HepG2 (cell line): ENCODE results near the gene KCTD15. TPM values are rescaled to one million over a fixed set of nuclear protein-coding genes. Genes with fewer than 3 reads are reported as not detected.

ENCODE experiments used
- ARHGAP35 ChIP-seq: sonication (generic); formaldehyde crosslinking; IDR thresholded peaks from 2 replicates; pipeline ENCODE4 v1.9.0; 2022; ENCODE audit warnings: mild to moderate bottlenecking, inconsistent platforms, moderate library complexity, missing genetic modification reagents, borderline replicate concordance
- ARNT2 ChIP-seq: sonication (generic); formaldehyde crosslinking; IDR thresholded peaks from 2 replicates; pipeline ENCODE4 v1.8.0; 2022; ENCODE audit warnings: mild to moderate bottlenecking, low read depth, missing genetic modification reagents, moderate library complexity
- CEBPG ChIP-seq: IDR thresholded peaks from 2 replicates; pipeline ENCODE4 v1.6.1; 2016
- CHCHD3 ChIP-seq: sonication (generic); formaldehyde crosslinking; IDR thresholded peaks from 2 replicates; pipeline ENCODE4 v1.8.0; 2022; ENCODE audit warnings: mild to moderate bottlenecking, missing genetic modification reagents, moderate library complexity
- ESRRA ChIP-seq: sonication (generic); formaldehyde crosslinking; IDR thresholded peaks from 2 replicates; pipeline ENCODE4 v1.5.1; 2020; ENCODE audit warnings: mild to moderate bottlenecking, low read depth, missing genetic modification reagents
- HDAC1 ChIP-seq: sonication (generic); formaldehyde crosslinking; IDR thresholded peaks from 2 replicates; pipeline ENCODE4 v1.5.1; 2020; ENCODE audit warnings: mild to moderate bottlenecking, missing genetic modification reagents
- HNF4A ChIP-seq: sonication (generic); formaldehyde crosslinking; IDR thresholded peaks from 2 replicates; pipeline ENCODE4 v1.4.0; 2020; ENCODE audit warnings: missing genetic modification reagents
- HNRNPL ChIP-seq: fragments of 200-400 bp; formaldehyde crosslinking; IDR thresholded peaks from 2 replicates; pipeline ENCODE4 v1.6.1; 2017; ENCODE audit warnings: mild to moderate bottlenecking, low read depth, low read length
- ISX ChIP-seq: sonication (generic); formaldehyde crosslinking; conservative IDR thresholded peaks from 2 replicates; pipeline ENCODE4 v1.5.0; 2020; ENCODE audit warnings: missing genetic modification reagents
- JUND ChIP-seq: sonication (generic); formaldehyde crosslinking; IDR thresholded peaks from 2 replicates; pipeline ENCODE4 v1.8.0; 2022; ENCODE audit warnings: mild to moderate bottlenecking, missing genetic modification reagents
- KMT2B ChIP-seq: IDR thresholded peaks from 2 replicates; pipeline ENCODE4 v1.6.1; 2016; ENCODE audit warnings: missing genetic modification reagents, missing compliant biosample characterization
- MIER3 ChIP-seq: IDR thresholded peaks from 2 replicates; pipeline ENCODE4 v1.6.1; 2016; ENCODE audit warnings: missing compliant biosample characterization, borderline replicate concordance
- MIXL1 ChIP-seq: IDR thresholded peaks from 2 replicates; pipeline ENCODE4 v1.6.1; 2016
- MLLT10 ChIP-seq: sonication (generic); formaldehyde crosslinking; IDR thresholded peaks from 2 replicates; pipeline ENCODE4 v1.4.0; 2020; ENCODE audit warnings: missing genetic modification reagents
- NCOR1 ChIP-seq: fragments of 200-600 bp; sonication (generic); IDR thresholded peaks from 2 replicates; pipeline ENCODE4 v1.7.0; 2017; ENCODE audit warnings: antibody characterized with exemption, low read length, borderline replicate concordance
- PHF21A ChIP-seq: sonication (generic); formaldehyde crosslinking; IDR thresholded peaks from 2 replicates; pipeline ENCODE4 v1.5.0; 2020; ENCODE audit warnings: mild to moderate bottlenecking, missing genetic modification reagents
- RFX3 ChIP-seq: IDR thresholded peaks from 2 replicates; pipeline ENCODE4 v1.6.1; 2016; ENCODE audit warnings: missing biosample characterization, missing genetic modification reagents
- SP1 ChIP-seq, 2 experiments: fragments of 450-650 bp in 1 of 2; sonication (generic) in 1 of 2; formaldehyde crosslinking in 1 of 2; IDR thresholded peaks; 2 replicates each; pipeline versions ENCODE4 v1.4.0 to v1.6.1; 2016 to 2020; ENCODE audit warnings: missing genetic modification reagents in 1 of 2
- TAF1 ChIP-seq: sonication (generic); formaldehyde crosslinking; IDR thresholded peaks from 2 replicates; pipeline ENCODE4 v1.4.0; 2020; ENCODE audit warnings: missing genetic modification reagents
- TBX2 ChIP-seq: sonication (generic); formaldehyde crosslinking; IDR thresholded peaks from 2 replicates; pipeline ENCODE4 v1.5.0; 2020; ENCODE audit warnings: missing genetic modification reagents, mild to moderate bottlenecking, borderline replicate concordance
- ZFY ChIP-seq: sonication (generic); formaldehyde crosslinking; IDR thresholded peaks from 2 replicates; pipeline ENCODE4 v1.4.0; 2020; ENCODE audit warnings: missing genetic modification reagents
- ZNF543 ChIP-seq: sonication (generic); formaldehyde crosslinking; IDR thresholded peaks from 2 replicates; pipeline ENCODE4 v1.4.0; 2020; ENCODE audit warnings: mild to moderate bottlenecking, missing genetic modification reagents
- ZSCAN21 ChIP-seq: sonication (generic); formaldehyde crosslinking; IDR thresholded peaks from 2 replicates; pipeline ENCODE4 v1.8.0; 2022; ENCODE audit warnings: mild to moderate bottlenecking, missing genetic modification reagents, moderate library complexity, borderline replicate concordance
- polyA plus RNA-seq, 8 experiments: library from polyadenylated mRNA; depleted of rRNA in 3 of 8; stranded (reverse) in 7 of 8; unstranded in 1 of 8; fragments of >200 nt; fragmentation: Illumina TruSeq in 4 of 8; extraction: Trizol in 4 of 8; gene quantifications; 2 replicates each; pipeline versions ENCODE4 v1.2.1 to v1.2.3, GENCODE V29; 2011 to 2016; ENCODE audit warnings: low read depth in 4 of 8, missing spikeins in 1 of 8, mixed read lengths in 1 of 8; ENCODE audit not compliant: insufficient read depth in 1 of 8
- total RNA-seq, 5 experiments: library from RNA; depleted of rRNA; stranded (reverse); fragments of >200 nt; fragmentation: Illumina TruSeq; extraction: Trizol; gene quantifications; 2 replicates each; pipeline ENCODE4 v1.2.3, GENCODE V29; 2016; ENCODE audit warnings: low read depth in 1 of 5
- TF ChIP-seq, protein P1 (sequence below): IDR thresholded peaks from 2 replicates; pipeline ENCODE4 v1.6.1; 2016; ENCODE audit warnings: low read depth
- TF ChIP-seq, protein P2 (sequence below): IDR thresholded peaks from 2 replicates; pipeline ENCODE4 v1.6.1; 2018; ENCODE audit warnings: missing genetic modification reagents, mild to moderate bottlenecking, missing compliant biosample characterization
- TF ChIP-seq, protein P3 (sequence below): sonication (generic); formaldehyde crosslinking; IDR thresholded peaks from 2 replicates; pipeline ENCODE4 v1.4.0; 2020; ENCODE audit warnings: missing genetic modification reagents
- TF ChIP-seq, protein P4 (sequence below): sonication (generic); formaldehyde crosslinking; IDR thresholded peaks from 2 replicates; pipeline ENCODE4 v1.4.0; 2020; ENCODE audit warnings: missing genetic modification reagents

Gene KCTD15
- total and polyA plus RNA-seq, 2 of the 13 experiments (the other 11 are each of a cell fraction or from before 2014, with no cell fraction given), result 13.2 to 16.7 TPM

DNA sequence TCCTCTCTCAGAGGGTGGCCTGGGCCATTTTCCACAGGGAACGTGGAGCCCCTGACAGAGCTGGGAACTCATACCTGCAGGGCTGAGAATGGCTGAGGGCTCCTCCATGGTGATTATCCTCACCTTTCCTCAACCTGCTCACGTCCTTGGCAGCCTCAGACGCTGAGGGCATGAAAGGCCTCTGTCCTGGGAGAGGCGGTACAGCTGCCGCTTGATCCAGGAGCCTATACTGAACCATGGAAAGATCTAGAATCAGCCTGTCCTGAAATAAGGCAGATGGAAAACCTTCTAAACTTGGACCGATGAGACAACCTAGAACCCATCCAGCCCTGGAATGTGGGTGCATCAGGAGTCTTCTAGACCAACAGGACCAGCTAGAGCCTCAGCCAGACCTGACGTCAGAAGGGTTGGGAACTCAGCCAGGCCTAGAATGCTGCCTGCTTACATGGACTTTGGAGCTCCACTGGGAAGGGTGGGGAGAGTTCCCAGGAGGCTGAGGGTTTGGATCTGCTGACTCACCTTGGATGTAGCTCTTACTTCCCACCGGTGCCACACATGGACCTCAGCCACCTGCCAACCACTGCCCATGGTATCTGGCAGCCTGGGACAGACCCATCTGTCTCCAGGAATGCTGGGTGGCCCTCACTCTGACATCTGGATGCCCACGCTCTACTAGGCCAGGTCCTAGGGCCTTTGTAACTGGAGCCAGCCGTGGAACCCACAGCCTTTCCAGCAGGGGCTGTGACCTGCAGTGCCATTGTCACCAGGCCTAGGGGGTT is 7.5 kb downstream of the KCTD15 start (continued):
- TF ChIP-seq, protein P1, sequence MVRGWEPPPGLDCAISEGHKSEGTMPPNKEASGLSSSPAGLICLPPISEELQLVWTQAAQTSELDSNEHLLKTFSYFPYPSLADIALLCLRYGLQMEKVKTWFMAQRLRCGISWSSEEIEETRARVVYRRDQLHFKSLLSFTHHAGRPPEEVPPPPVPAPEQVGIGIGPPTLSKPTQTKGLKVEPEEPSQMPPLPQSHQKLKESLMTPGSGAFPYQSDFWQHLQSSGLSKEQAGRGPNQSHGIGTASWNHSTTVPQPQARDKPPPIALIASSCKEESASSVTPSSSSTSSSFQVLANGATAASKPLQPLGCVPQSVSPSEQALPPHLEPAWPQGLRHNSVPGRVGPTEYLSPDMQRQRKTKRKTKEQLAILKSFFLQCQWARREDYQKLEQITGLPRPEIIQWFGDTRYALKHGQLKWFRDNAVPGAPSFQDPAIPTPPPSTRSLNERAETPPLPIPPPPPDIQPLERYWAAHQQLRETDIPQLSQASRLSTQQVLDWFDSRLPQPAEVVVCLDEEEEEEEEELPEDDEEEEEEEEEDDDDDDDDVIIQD, result 0 out of 2 replicates have a peak, but pooled peaks have one; percentile 29
- TF ChIP-seq HNF4A (CRISPR knock-in tag), result peak; percentile 90
- no peak for TF ChIP-seq ISX (CRISPR knock-in tag)
- no peak for TF ChIP-seq KMT2B (CRISPR knock-in tag)
- peak; percentile 61; the same call in 1 of the 2 replicates for TF ChIP-seq NCOR1
- TF ChIP-seq HDAC1, result peak; percentile 56
- TF ChIP-seq PHF21A, result peak; percentile 45; the same call in 1 of the 2 replicates
- no peak for TF ChIP-seq RFX3 (CRISPR knock-in tag)
- 0 out of 2 replicates have a peak, but pooled peaks have one; percentile 37 for TF ChIP-seq JUND
- TF ChIP-seq, protein P2, sequence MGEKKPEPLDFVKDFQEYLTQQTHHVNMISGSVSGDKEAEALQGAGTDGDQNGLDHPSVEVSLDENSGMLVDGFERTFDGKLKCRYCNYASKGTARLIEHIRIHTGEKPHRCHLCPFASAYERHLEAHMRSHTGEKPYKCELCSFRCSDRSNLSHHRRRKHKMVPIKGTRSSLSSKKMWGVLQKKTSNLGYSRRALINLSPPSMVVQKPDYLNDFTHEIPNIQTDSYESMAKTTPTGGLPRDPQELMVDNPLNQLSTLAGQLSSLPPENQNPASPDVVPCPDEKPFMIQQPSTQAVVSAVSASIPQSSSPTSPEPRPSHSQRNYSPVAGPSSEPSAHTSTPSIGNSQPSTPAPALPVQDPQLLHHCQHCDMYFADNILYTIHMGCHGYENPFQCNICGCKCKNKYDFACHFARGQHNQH (CRISPR knock-in tag), result peak; percentile 60; the same call in 1 of the 2 replicates
- TF ChIP-seq ARHGAP35, result no peak
- peak; percentile 27; the same call in 1 of the 2 replicates for TF ChIP-seq ZFY (CRISPR knock-in tag)
- TF ChIP-seq MIER3 (CRISPR knock-in tag), result peak; percentile 38; the same call in 1 of the 2 replicates
- TF ChIP-seq, protein P3, sequence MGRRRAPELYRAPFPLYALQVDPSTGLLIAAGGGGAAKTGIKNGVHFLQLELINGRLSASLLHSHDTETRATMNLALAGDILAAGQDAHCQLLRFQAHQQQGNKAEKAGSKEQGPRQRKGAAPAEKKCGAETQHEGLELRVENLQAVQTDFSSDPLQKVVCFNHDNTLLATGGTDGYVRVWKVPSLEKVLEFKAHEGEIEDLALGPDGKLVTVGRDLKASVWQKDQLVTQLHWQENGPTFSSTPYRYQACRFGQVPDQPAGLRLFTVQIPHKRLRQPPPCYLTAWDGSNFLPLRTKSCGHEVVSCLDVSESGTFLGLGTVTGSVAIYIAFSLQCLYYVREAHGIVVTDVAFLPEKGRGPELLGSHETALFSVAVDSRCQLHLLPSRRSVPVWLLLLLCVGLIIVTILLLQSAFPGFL (CRISPR knock-in tag), result no peak
- TF ChIP-seq ESRRA (CRISPR knock-in tag), result no peak
- no peak for TF ChIP-seq CHCHD3 (CRISPR knock-in tag)
- TF ChIP-seq ARNT2, result no peak
- TF ChIP-seq MLLT10 (CRISPR knock-in tag), result no peak
- TF ChIP-seq, protein P4, sequence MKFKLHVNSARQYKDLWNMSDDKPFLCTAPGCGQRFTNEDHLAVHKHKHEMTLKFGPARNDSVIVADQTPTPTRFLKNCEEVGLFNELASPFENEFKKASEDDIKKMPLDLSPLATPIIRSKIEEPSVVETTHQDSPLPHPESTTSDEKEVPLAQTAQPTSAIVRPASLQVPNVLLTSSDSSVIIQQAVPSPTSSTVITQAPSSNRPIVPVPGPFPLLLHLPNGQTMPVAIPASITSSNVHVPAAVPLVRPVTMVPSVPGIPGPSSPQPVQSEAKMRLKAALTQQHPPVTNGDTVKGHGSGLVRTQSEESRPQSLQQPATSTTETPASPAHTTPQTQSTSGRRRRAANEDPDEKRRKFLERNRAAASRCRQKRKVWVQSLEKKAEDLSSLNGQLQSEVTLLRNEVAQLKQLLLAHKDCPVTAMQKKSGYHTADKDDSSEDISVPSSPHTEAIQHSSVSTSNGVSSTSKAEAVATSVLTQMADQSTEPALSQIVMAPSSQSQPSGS (CRISPR knock-in tag), result no peak
- TF ChIP-seq SP1 (IDR thresholded peaks at IDR 0.05), result no peak
- no peak for TF ChIP-seq SP1 (CRISPR knock-in tag; IDR thresholded peaks at IDR 0.05)
- peak; percentile 86; the same call in 1 of the 2 replicates for TF ChIP-seq HNRNPL
- TF ChIP-seq ZSCAN21 (CRISPR knock-in tag), result peak; percentile 64; the same call in 1 of the 2 replicates
- TF ChIP-seq CEBPG (CRISPR knock-in tag), result 0 out of 2 replicates have a peak, but pooled peaks have one; percentile 5
- no peak for TF ChIP-seq MIXL1 (CRISPR knock-in tag)
- 0 out of 2 replicates have a peak, but pooled peaks have one; percentile 20 for TF ChIP-seq TBX2
- TF ChIP-seq TAF1, result peak; percentile 30; the same call in 1 of the 2 replicates
- TF ChIP-seq ZNF543 (CRISPR knock-in tag), result no peak
